GM23248 (cell line): Measurements from ENCODE around the gene ARHGAP26. TPM values are rescaled to one million over a fixed set of nuclear protein-coding genes. Genes with fewer than 3 reads are reported as not detected.
A peak's percentile ranks its signal among the peaks of the same experiment; 100 is the strongest.

ENCODE experiments used
- DNase-seq: peaks from one replicate; pipeline ENCODE4 v3.0.0-alpha.2; 2015
- H2AFZ ChIP-seq: fragments of 200-600 bp; sonication (generic); 2 replicates; pipeline ENCODE4 v1.6.1; 2016; ENCODE audit warnings: antibody characterized with exemption
- H3F3A ChIP-seq: fragments of 200-600 bp; sonication (generic); 2 replicates; pipeline ENCODE4 v1.6.1; 2016; ENCODE audit warnings: mild to moderate bottlenecking, antibody characterized with exemption, mixed run types; ENCODE audit not compliant: insufficient read depth
- H3K27ac ChIP-seq: fragments of 200-600 bp; sonication (generic); 2 replicates; pipeline ENCODE4 v1.5.1; 2016; ENCODE audit warnings: mild to moderate bottlenecking
- H3K27me3 ChIP-seq: fragments of 200-600 bp; sonication (generic); replicated peaks from 2 replicates; pipeline ENCODE4 v1.6.1; 2016; ENCODE audit warnings: mild to moderate bottlenecking; ENCODE audit not compliant: insufficient read depth
- H3K36me3 ChIP-seq: fragments of 200-600 bp; sonication (generic); 2 replicates; pipeline ENCODE4 v1.6.1; 2016; ENCODE audit warnings: low read depth, mild to moderate bottlenecking
- H3K4me1 ChIP-seq: fragments of 200-600 bp; sonication (generic); 2 replicates; pipeline ENCODE4 v1.6.1; 2016; ENCODE audit warnings: mild to moderate bottlenecking; ENCODE audit not compliant: insufficient read depth
- H3K4me2 ChIP-seq: fragments of 200-600 bp; sonication (generic); one replicate; pipeline ENCODE4 v1.6.1; 2016; ENCODE audit warnings: mild to moderate bottlenecking; ENCODE audit not compliant: unreplicated experiment
- H3K4me3 ChIP-seq: fragments of 200-600 bp; sonication (generic); 2 replicates; pipeline ENCODE4 v1.5.1; 2016; ENCODE audit warnings: mild to moderate bottlenecking
- H3K79me2 ChIP-seq: fragments of 200-600 bp; sonication (generic); 2 replicates; pipeline ENCODE4 v1.6.1; 2016; ENCODE audit warnings: mild to moderate bottlenecking; ENCODE audit not compliant: insufficient read depth
- H3K9ac ChIP-seq: fragments of 200-600 bp; sonication (generic); 2 replicates; pipeline ENCODE4 v1.6.1; 2016; ENCODE audit warnings: mild to moderate bottlenecking
- H3K9me2 ChIP-seq: fragments of 200-600 bp; sonication (generic); 2 replicates; pipeline ENCODE4 v1.6.1; 2016; ENCODE audit warnings: mixed run types, mild to moderate bottlenecking, moderate library complexity; ENCODE audit not compliant: insufficient read depth
- H3K9me3 ChIP-seq: fragments of 200-600 bp; sonication (generic); one replicate; pipeline ENCODE4 v1.6.1; 2017; ENCODE audit warnings: low read depth
- H4K20me1 ChIP-seq: fragments of 200-600 bp; sonication (generic); 2 replicates; pipeline ENCODE4 v1.6.0; 2016; ENCODE audit not compliant: insufficient read depth
- EZH2 ChIP-seq: fragments of 200-600 bp; sonication (generic); IDR thresholded peaks from 2 replicates; pipeline ENCODE4 v1.6.1; 2018; ENCODE audit warnings: antibody characterized with exemption, mild to moderate bottlenecking; ENCODE audit not compliant: insufficient read depth, poor library complexity, severe bottlenecking
- EZH2phosphoT487 ChIP-seq: fragments of 200-600 bp; sonication (generic); IDR thresholded peaks from 2 replicates; pipeline ENCODE4 v1.6.1; 2018; ENCODE audit warnings: antibody characterized with exemption, moderate library complexity, mild to moderate bottlenecking, low read depth; ENCODE audit not compliant: insufficient read depth
- WGBS, 2 experiments: methylation state at CpG; one replicate each; pipeline ENCODE4 v1.1.6; 2015 to 2017; ENCODE audit warnings: low lambda C conversion rate in 2 of 2, low coverage in 1 of 2; ENCODE audit errors: missing lambda C conversion rate in 2 of 2; 5-methylcytosine and 5-hydroxymethylcytosine counted together
- in situ Hi-C: fragments of 300-500 bp; cut with MboI; formaldehyde crosslinking; loops from 2 replicates; pipeline ENCODE4 v1.15.0; 2020
- polyA plus RNA-seq: library from polyadenylated mRNA; unstranded; fragments of >200 nt; fragmentation: Nextera tagmentation; extraction: Ambion mirVana; gene quantifications from 2 replicates; pipeline ENCODE4 v1.2.1, GENCODE V29; 2016
- total RNA-seq: library from RNA; depleted of rRNA; stranded (reverse); fragments of >200 nt; shearing (Covaris generic); gene quantifications from 2 replicates; pipeline ENCODE4 v1.2.3, GENCODE V29; 2014

ARHGAP26 gene
- total and polyA plus RNA-seq, 2 experiments from 2014 or later = 1.6 to 1.7 TPM

DNA sequence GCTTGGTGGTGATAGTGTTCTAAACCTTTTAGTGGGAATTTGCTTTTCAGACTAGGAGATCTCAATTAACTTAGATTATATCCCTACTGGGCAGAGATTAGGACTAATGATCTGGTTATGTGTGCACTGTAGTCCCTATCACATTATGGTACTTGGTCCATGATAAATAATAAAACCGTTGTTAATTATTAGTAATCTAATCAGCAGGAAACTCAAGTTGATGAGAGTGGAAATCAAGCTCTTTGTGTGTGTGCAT lies 262.3 kb downstream of the ARHGAP26 start:
- no peak overlapping the region for H3K4me2 ChIP-seq
- TF ChIP-seq EZH2phosphoT487 = no peak
- no peak for TF ChIP-seq EZH2
- H2AFZ ChIP-seq = no peak overlapping the region
- no peak overlapping the region for H3K9ac ChIP-seq
- no peak overlapping the region for H3K27ac ChIP-seq
- no peaks in the 10 kb centered on the region for H3K27me3 ChIP-seq
- H3K9me2 ChIP-seq = no peaks in the 10 kb centered on the region
- peaks cover 12% of the 10 kb centered on the region for H3F3A ChIP-seq
- in situ Hi-C loops = no loop called here
- no peak overlapping the region for H3K4me3 ChIP-seq
- H3K36me3 ChIP-seq = no peaks in the 10 kb centered on the region
- peaks cover 5% of the 10 kb centered on the region; the same call in 1 of the 2 replicates for H3K4me1 ChIP-seq
- WGBS, 2 experiments = 67 to 73% methylated on average over 1 of the region's 1 CpG
- H3K79me2 ChIP-seq = no peaks in the 10 kb centered on the region
- DNase-seq = no peak
- no peaks in the 10 kb centered on the region for H3K9me3 ChIP-seq
- no peaks in the 10 kb centered on the region for H4K20me1 ChIP-seq

DNA sequence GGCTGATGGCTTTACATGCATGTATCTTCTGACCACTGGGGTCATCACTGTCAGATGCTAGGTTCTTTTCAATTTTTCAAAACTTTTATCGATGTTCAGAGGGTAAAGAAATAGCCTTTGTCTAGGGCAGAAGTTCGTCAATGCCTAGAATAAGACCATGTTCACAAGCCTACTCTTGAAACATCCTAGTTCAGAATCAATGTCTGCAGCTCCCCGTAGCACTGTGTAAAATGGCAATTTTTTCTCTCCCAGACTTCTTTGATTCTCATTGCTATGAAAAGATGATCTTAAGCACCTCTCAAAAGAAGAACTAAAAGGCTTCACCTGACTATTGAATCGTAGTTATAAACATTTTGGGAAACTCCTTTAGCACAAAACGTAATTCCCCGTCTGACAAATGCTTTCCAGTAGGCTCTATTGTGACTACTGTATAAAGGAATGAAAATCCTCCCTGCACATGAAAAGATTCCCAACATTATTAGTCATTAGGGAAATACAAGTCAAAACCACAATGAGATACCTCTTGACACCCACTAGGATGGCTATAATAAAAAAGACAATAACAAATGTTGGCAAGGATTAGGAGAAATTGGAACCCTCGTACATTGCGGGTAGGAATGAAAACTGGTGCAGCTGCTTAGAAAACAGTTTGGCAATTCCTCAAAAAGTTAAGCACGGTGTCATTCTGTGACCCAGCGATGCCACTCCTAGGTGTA lies 263.5 kb downstream of the ARHGAP26 start:
- Histone ChIP-seq H3K9me3 (no peaks in the 10 kb centered on the region), H2AFZ (no peak overlapping the region), H3K27ac (no peak overlapping the region; the same call in 1 of the 2 replicates), H3K4me3 (no peak overlapping the region; the same call in 1 of the 2 replicates), H3K4me1 (peaks cover 5% of the 10 kb centered on the region; the same call in 1 of the 2 replicates), H3K9me2 (no peaks in the 10 kb centered on the region), H3K27me3 (no peaks in the 10 kb centered on the region), H4K20me1 (no peaks in the 10 kb centered on the region), H3K4me2 (peak overlapping the region; percentile 53), H3K9ac (no peak overlapping the region), H3K36me3 (no peaks in the 10 kb centered on the region), H3K79me2 (no peaks in the 10 kb centered on the region), H3F3A (peaks cover 12% of the 10 kb centered on the region)
- DNase-seq = peak; percentile 91
- TF ChIP-seq EZH2phosphoT487 = peak; percentile 68; the same call in 1 of the 2 replicates
- TF ChIP-seq EZH2 = no peak
- WGBS, 2 experiments = 23 to 24% methylated on average over 10 of the region's 10 CpGs
- in situ Hi-C loops = no loop called here

DNA sequence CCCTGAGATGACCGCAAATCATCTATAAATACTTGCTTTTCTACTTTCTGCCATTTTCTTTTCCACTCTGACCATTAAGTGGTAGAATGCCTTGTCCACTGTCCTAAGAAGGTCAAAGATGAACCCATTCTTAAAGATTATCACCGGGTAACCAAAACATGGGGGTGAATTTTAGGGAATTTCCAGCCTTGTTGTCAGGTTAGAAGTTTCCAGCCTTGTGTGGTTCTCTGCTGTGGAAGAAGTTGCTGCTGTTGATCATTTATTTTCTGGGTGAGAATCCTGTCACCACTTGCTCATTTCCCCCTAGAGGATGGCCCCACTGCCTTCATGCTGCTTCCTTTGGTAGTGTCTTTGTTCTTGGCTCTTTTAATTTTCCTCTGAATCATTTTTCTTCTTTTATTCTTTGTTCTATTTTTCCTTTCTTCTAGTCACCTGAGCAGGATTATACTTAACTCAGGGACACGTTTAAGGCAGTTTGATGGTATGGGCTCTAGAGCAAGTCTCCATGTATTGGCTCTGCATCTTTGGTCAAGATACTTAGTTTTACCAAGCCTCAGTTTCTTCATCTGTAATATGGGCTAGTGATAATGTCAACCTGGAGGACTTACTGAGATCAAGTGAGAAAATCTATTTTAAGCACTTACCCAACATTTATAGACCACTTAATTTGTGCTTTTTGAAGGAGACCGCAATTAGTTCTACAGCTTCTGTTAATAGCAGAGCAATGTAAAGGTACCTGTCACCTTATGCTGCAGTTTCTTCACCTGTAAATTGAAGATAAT lies 266.2 kb downstream of the ARHGAP26 start:
- no peaks in the 10 kb centered on the region for H3K27me3 ChIP-seq
- no peak overlapping the region for H3K4me3 ChIP-seq
- H3K36me3 ChIP-seq = no peaks in the 10 kb centered on the region
- H3F3A ChIP-seq = peaks cover 12% of the 10 kb centered on the region
- H3K9me3 ChIP-seq = no peaks in the 10 kb centered on the region
- H3K9me2 ChIP-seq = no peaks in the 10 kb centered on the region
- H3K27ac ChIP-seq = no peak overlapping the region
- DNase-seq = no peak
- no peak overlapping the region for H3K9ac ChIP-seq
- H4K20me1 ChIP-seq = no peaks in the 10 kb centered on the region
- no peak overlapping the region for H2AFZ ChIP-seq
- 96 to 99% methylated on average over 4 of the region's 4 CpGs for WGBS, 2 experiments
- in situ Hi-C loops = no loop called here
- H3K79me2 ChIP-seq = no peaks in the 10 kb centered on the region
- H3K4me2 ChIP-seq = no peak overlapping the region
- TF ChIP-seq EZH2 (no peak), EZH2phosphoT487 (no peak)
- peaks cover 5% of the 10 kb centered on the region; the same call in 1 of the 2 replicates for H3K4me1 ChIP-seq

DNA sequence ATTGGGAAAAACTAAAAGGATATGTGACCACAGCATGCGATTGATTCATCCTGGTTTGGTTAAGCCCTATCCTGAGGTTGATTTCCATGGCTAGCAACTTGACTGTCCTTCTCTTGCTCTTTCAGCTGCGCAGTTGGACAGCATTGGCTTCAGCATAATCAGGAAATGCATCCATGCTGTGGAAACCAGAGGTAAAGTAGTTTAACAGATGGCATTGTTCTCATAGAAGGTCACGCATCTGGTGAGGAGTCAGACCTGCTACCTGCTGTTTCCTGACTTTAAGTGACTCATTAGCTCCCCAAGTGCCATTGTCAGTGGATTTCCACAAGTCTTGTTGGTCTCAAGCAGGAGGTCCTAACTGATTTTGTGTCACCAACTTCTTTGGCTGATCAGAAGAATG lies 266.9 kb downstream of the ARHGAP26 start:
- Histone ChIP-seq H3K4me1 (peaks cover 6% of the 10 kb centered on the region), H3K4me3 (no peak overlapping the region), H3F3A (peaks cover 12% of the 10 kb centered on the region), H3K27ac (no peak overlapping the region), H3K9me3 (no peaks in the 10 kb centered on the region), H4K20me1 (no peaks in the 10 kb centered on the region), H3K9ac (no peak overlapping the region), H2AFZ (no peak overlapping the region), H3K4me2 (no peak overlapping the region), H3K9me2 (no peaks in the 10 kb centered on the region), H3K79me2 (no peaks in the 10 kb centered on the region), H3K36me3 (no peaks in the 10 kb centered on the region), H3K27me3 (no peaks in the 10 kb centered on the region)
- TF ChIP-seq EZH2 = no peak
- TF ChIP-seq EZH2phosphoT487 = no peak
- no peak for DNase-seq
- 97 to 100% methylated on average over 3 of the region's 3 CpGs for WGBS, 2 experiments
- in situ Hi-C loops = no loop called here
